B cell (primary cell): ENCODE measurements around the gene CCNF. TPM values are rescaled to one million over a fixed set of nuclear protein-coding genes. Genes with fewer than 3 reads are reported as not detected.

Experiments used
- ATAC-seq: fragments of 200-7000 bp; cut with Tn5 transposase; one replicate; pipeline ENCODE4 v1.10.0; 2021; ENCODE audit warnings: low read depth, mild to moderate bottlenecking, moderate number of reproducible peaks, moderate library complexity
- CTCF ChIA-PET: fragments of 350-600 bp; sonication (Branson Sonifier 250); formaldehyde crosslinking; loops from one replicate; lab custom pipeline; 2021; ENCODE audit warnings: antibody characterized with exemption, inconsistent platforms; lab: Charles Lee
- POLR2A ChIA-PET: fragments of 350-600 bp; sonication (Branson Sonifier 250); formaldehyde crosslinking; loops from one replicate; lab custom pipeline; 2021; ENCODE audit warnings: antibody characterized with exemption; lab: Charles Lee
- DNase-seq: peaks from one replicate; pipeline ENCODE4 v3.0.0; 2013
- H2AFZ ChIP-seq: 2 replicates; pipeline ENCODE4 v1.6.1; 2012; ENCODE audit warnings: mild to moderate bottlenecking, low read depth, low read length; ENCODE audit not compliant: insufficient read depth, poor library complexity, severe bottlenecking
- H3K27ac ChIP-seq, 2 donors: 1 replicate in 1 of 2; 2 replicates in 1 of 2; pipeline ENCODE4 v1.5.1; 2012 to 2013; ENCODE audit warnings: low read length in 2 of 2, mild to moderate bottlenecking in 2 of 2, moderate library complexity in 1 of 2
- H3K27me3 ChIP-seq, 4 experiments: fragments of 200-600 bp in 1 of 4; sonication (generic) in 1 of 4; replicated peaks in 1 of 4; 1 replicate in 2 of 4; 2 replicates in 2 of 4; pipeline versions ENCODE4 v1.6.1 to v1.7.0; 2013 to 2016; ENCODE audit warnings: low read length in 3 of 4, mild to moderate bottlenecking in 2 of 4, mixed read lengths in 1 of 4, moderate library complexity in 1 of 4; ENCODE audit not compliant: insufficient read depth in 4 of 4, control insufficient read depth in 3 of 4; ENCODE audit errors: control extremely low read depth in 1 of 4
- H3K36me3 ChIP-seq, 2 experiments: replicated peaks in 1 of 2; 1 replicate in 1 of 2; 2 replicates in 1 of 2; pipeline versions ENCODE4 v1.6.1 to v1.7.1; 2013; ENCODE audit warnings: low read length in 1 of 2; ENCODE audit not compliant: insufficient read depth in 2 of 2, control insufficient read depth in 1 of 2; ENCODE audit errors: control extremely low read depth in 1 of 2, extremely low read depth in 1 of 2
- H3K4me1 ChIP-seq, 2 donors: fragments of 200-600 bp in 1 of 2; sonication (generic) in 1 of 2; 1 replicate in 1 of 2; 2 replicates in 1 of 2; pipeline versions ENCODE4 v1.5.1 to v1.6.1; 2013 to 2017; ENCODE audit warnings: low read length in 2 of 2; ENCODE audit not compliant: control insufficient read depth in 2 of 2, insufficient read depth in 2 of 2
- H3K4me2 ChIP-seq: replicated peaks from 2 replicates; pipeline ENCODE3; 2012; ENCODE audit warnings: mild to moderate bottlenecking, low read depth, low read length; ENCODE audit not compliant: poor library complexity, severe bottlenecking
- H3K4me3 ChIP-seq, 5 experiments: fragments of 200-600 bp in 1 of 5; sonication (generic) in 1 of 5; 1 replicate in 3 of 5; 2 replicates in 2 of 5; pipeline versions ENCODE4 v1.5.1 to v1.7.0; 2011 to 2016; ENCODE audit warnings: low read length in 4 of 5, mild to moderate bottlenecking in 4 of 5, low read depth in 2 of 5, control low read depth in 1 of 5, moderate library complexity in 1 of 5; ENCODE audit not compliant: insufficient read depth in 1 of 5; ENCODE audit errors: control extremely low read depth in 1 of 5, extremely low read depth in 1 of 5
- H3K79me2 ChIP-seq: fragments of 200-600 bp; sonication (generic); one replicate; pipeline ENCODE4 v1.6.0; 2016; ENCODE audit warnings: low read length; ENCODE audit not compliant: control insufficient read depth, insufficient read depth
- H3K9ac ChIP-seq: fragments of 200-600 bp; sonication (generic); 2 replicates; pipeline ENCODE4 v1.6.1; 2017; ENCODE audit warnings: mild to moderate bottlenecking, low read length, moderate library complexity
- H3K9me3 ChIP-seq, 3 donors: one replicate each; pipeline versions ENCODE4 v1.6.1 to v1.7.1; 2013; ENCODE audit warnings: low read length in 2 of 3; ENCODE audit not compliant: control insufficient read depth in 2 of 3, insufficient read depth in 1 of 3; ENCODE audit errors: control extremely low read depth in 1 of 3
- H4K20me1 ChIP-seq: 2 replicates; pipeline ENCODE4 v1.6.0; 2012; ENCODE audit warnings: mild to moderate bottlenecking, low read length; ENCODE audit not compliant: insufficient read depth, control insufficient read depth, poor library complexity, severe bottlenecking
- H3K27ac Mint-ChIP-seq: one replicate; pipeline ENCODE4 v1.8.0; 2021; ENCODE audit warnings: mixed read lengths
- H3K27me3 Mint-ChIP-seq: one replicate; pipeline ENCODE4 v1.8.0; 2021; ENCODE audit warnings: mixed read lengths
- H3K4me1 Mint-ChIP-seq: one replicate; pipeline ENCODE4 v1.8.0; 2021; ENCODE audit warnings: mixed read lengths
- H3K4me3 Mint-ChIP-seq: one replicate; pipeline ENCODE4 v1.8.0; 2021; ENCODE audit warnings: mixed read lengths
- H3K9me3 Mint-ChIP-seq: one replicate; pipeline ENCODE4 v1.8.0; 2022; ENCODE audit warnings: mixed read lengths; ENCODE audit not compliant: insufficient read depth
- EZH2 ChIP-seq: IDR thresholded peaks from 2 replicates; pipeline ENCODE4 v1.6.1; 2012; ENCODE audit warnings: borderline replicate concordance, low read depth, mild to moderate bottlenecking, moderate library complexity, low read length; ENCODE audit not compliant: insufficient read depth, poor library complexity, severe bottlenecking
- WGBS: methylation state at CpG from one replicate; pipeline ENCODE4 v1.1.5; 2013; ENCODE audit warnings: missing lambda C conversion rate; ENCODE audit not compliant: insufficient coverage; 5-methylcytosine and 5-hydroxymethylcytosine counted together
- intact Hi-C: fragments of 100-400 bp; cut with micrococcal nuclease; formaldehyde crosslinking; loops from one replicate; pipeline ENCODE4 v1.10.0; 2022
- polyA plus RNA-seq: library from polyadenylated mRNA; depleted of rRNA; stranded (reverse); fragments of >200 nt; gene quantifications from 2 replicates; pipeline ENCODE4 v1.2.3, GENCODE V29; 2012
- total RNA-seq, 2 donors: library from RNA; stranded (reverse); fragments of 120-200 nt in 1 of 2; gene quantifications; 1 replicate in 1 of 2; 2 replicates in 1 of 2; pipeline versions ENCODE4 v1.2.3 to v1.2.4, GENCODE V29; 2013 to 2022
- TF ChIP-seq, protein P1 (sequence below): fragments of 200-600 bp; IDR thresholded peaks from one replicate; pipeline ENCODE4 v1.8.0; 2022; ENCODE audit warnings: antibody characterized with exemption, mild to moderate bottlenecking

CCNF gene
- total and polyA plus RNA-seq, 2 donors (not counting 1 experiment from before 2014, with no cell fraction given): 3.2 to 5.3 TPM

DNA sequence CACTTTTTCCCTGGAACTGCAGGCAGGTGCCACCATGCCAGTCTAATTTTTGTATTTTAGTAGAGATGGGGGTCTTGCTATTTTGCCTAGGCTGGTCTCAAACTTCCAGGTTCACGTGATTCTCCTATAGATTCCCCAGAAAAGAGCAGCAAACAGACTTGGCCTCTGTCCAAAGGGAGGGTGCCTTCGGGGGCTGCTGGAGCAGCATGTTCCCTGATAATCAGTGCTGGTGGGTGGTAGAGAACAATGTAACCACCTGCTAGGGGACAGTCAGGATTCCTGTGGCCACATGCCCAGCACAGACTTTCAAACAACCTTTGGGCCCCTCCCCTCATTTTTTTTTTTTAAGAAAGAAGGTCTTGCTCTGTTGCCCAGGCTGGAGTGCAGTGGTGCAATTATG, 14.2 kb upstream of the CCNF start:
- no peaks in the 10 kb centered on the region for H3K4me1 Mint-ChIP-seq
- intact Hi-C loops: no loop called here
- Histone ChIP-seq H3K4me2 (no peak overlapping the region), H3K27ac (no peak overlapping the region), H3K4me1 (no peaks in the 10 kb centered on the region), H3K4me3 (no peak overlapping the region), H3K36me3 (no peaks in the 10 kb centered on the region), H2AFZ (no peak overlapping the region), H3K9me3 (no peaks in the 10 kb centered on the region), H4K20me1 (no peaks in the 10 kb centered on the region), H3K79me2 (no peaks in the 10 kb centered on the region), H3K27me3 (peaks cover 0 to 9% (median 2%) of the 10 kb centered on the region in 4 experiments), H3K9ac (no peak overlapping the region)
- DNase-seq (no peak), ATAC-seq (no peak)
- H3K27ac Mint-ChIP-seq: no peak overlapping the region
- ChIA-PET POLR2A (no interaction called here), CTCF (no interaction called here)
- H3K27me3 Mint-ChIP-seq: peaks cover 20% of the 10 kb centered on the region
- TF ChIP-seq, protein P1, sequence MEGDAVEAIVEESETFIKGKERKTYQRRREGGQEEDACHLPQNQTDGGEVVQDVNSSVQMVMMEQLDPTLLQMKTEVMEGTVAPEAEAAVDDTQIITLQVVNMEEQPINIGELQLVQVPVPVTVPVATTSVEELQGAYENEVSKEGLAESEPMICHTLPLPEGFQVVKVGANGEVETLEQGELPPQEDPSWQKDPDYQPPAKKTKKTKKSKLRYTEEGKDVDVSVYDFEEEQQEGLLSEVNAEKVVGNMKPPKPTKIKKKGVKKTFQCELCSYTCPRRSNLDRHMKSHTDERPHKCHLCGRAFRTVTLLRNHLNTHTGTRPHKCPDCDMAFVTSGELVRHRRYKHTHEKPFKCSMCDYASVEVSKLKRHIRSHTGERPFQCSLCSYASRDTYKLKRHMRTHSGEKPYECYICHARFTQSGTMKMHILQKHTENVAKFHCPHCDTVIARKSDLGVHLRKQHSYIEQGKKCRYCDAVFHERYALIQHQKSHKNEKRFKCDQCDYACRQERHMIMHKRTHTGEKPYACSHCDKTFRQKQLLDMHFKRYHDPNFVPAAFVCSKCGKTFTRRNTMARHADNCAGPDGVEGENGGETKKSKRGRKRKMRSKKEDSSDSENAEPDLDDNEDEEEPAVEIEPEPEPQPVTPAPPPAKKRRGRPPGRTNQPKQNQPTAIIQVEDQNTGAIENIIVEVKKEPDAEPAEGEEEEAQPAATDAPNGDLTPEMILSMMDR: no peak
- TF ChIP-seq EZH2: no peak
- no peaks in the 10 kb centered on the region for H3K9me3 Mint-ChIP-seq
- 86% methylated on average over 1 of the region's 2 CpGs for WGBS
- no peak overlapping the region for H3K4me3 Mint-ChIP-seq

DNA sequence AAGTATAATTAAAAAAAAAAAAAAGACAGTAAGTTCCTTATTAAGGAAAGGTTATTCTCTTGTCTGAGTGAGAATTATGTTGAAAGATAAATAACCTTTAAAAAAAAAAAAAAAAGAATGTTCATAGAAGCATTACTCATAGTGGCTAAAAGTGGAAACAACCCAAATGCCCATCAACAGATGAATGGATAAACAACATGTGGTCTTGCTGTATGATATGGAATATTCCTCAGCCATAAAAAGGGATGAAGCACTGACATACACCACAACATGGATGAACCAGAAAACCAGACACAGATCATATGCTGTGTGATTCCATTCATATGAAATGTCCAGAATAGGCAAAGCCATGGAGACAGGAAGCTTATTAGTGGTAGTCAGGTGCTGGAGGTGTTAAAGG, 9.2 kb upstream of the CCNF start:
- Histone ChIP-seq H3K9ac (no peak overlapping the region), H3K79me2 (no peaks in the 10 kb centered on the region), H3K27me3 (peaks cover 0 to 7% (median 2%) of the 10 kb centered on the region in 4 experiments), H3K27ac (no peak overlapping the region), H4K20me1 (no peaks in the 10 kb centered on the region), H3K4me2 (no peak overlapping the region), H3K4me1 (peaks cover 0 to 9% of the 10 kb centered on the region in 2 donors), H2AFZ (no peak overlapping the region), H3K4me3 (no peak overlapping the region), H3K9me3 (no peaks in the 10 kb centered on the region), H3K36me3 (no peaks in the 10 kb centered on the region)
- ChIA-PET POLR2A (no interaction called here), CTCF (no interaction called here)
- ATAC-seq (no peak), DNase-seq (no peak)
- Mint-ChIP-seq H3K27ac (no peak overlapping the region), H3K9me3 (no peaks in the 10 kb centered on the region), H3K27me3 (peaks cover 4% of the 10 kb centered on the region), H3K4me3 (no peak overlapping the region), H3K4me1 (peaks cover 2% of the 10 kb centered on the region)
- TF ChIP-seq, protein P1: no peak
- no peak for TF ChIP-seq EZH2
- intact Hi-C loops: no loop called here
